ENCODE measurements around the gene SHISA7. TPM values are rescaled to one million over a fixed set of nuclear protein-coding genes. Genes with fewer than 3 reads are reported as not detected.
A peak's percentile ranks its signal among the peaks of the same experiment; 100 is the strongest.

SHISA7 gene
- total and polyA plus RNA-seq, 2 of the 4 experiments (the other 2 are of a cell fraction) = not detected

- TF ChIP-seq ELK1 (IDR thresholded peaks at IDR 0.05; ENCODE audit: borderline replicate concordance, low read depth, low read length) (no peak), MAZ (IDR thresholded peaks at IDR 0.05; ENCODE audit: borderline replicate concordance, low read depth, low read length) (no peak), SMC3 (IDR thresholded peaks at IDR 0.05; ENCODE audit: low read depth, low read length) (no peak), MAFK (IDR thresholded peaks at IDR 0.05; ENCODE audit: low read depth, low read length) (no peak), BHLHE40 (IDR thresholded peaks at IDR 0.05; ENCODE audit: low read depth, low read length) (no peak), CEBPB (IDR thresholded peaks at IDR 0.05; ENCODE audit: low read depth, low read length) (no peak), RAD21 (IDR thresholded peaks at IDR 0.05; ENCODE audit: low read length) (no peak), RCOR1 (IDR thresholded peaks at IDR 0.05; ENCODE audit: insufficient replicate concordance, low read length) (no peak), NFE2L2 (IDR thresholded peaks at IDR 0.05; ENCODE audit: low read depth, low read length) (no peak), RFX5 (IDR thresholded peaks at IDR 0.05; ENCODE audit: low read depth, low read length) (no peak), MXI1 (IDR thresholded peaks at IDR 0.05; ENCODE audit: borderline replicate concordance, low read depth, low read length) (no peak), POLR2A (IDR thresholded peaks at IDR 0.05; ENCODE audit: low read depth, low read length) (no peak), FOS (IDR thresholded peaks at IDR 0.05; ENCODE audit: low read depth, low read length) (no peak), CHD1 (IDR thresholded peaks at IDR 0.05; ENCODE audit: low read depth, low read length) (no peak)
- TF ChIP-seq, protein P1, sequence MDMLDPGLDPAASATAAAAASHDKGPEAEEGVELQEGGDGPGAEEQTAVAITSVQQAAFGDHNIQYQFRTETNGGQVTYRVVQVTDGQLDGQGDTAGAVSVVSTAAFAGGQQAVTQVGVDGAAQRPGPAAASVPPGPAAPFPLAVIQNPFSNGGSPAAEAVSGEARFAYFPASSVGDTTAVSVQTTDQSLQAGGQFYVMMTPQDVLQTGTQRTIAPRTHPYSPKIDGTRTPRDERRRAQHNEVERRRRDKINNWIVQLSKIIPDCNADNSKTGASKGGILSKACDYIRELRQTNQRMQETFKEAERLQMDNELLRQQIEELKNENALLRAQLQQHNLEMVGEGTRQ (IDR thresholded peaks at IDR 0.05; ENCODE audit: low read depth, low read length) = no peak
- TF ChIP-seq, protein P2, sequence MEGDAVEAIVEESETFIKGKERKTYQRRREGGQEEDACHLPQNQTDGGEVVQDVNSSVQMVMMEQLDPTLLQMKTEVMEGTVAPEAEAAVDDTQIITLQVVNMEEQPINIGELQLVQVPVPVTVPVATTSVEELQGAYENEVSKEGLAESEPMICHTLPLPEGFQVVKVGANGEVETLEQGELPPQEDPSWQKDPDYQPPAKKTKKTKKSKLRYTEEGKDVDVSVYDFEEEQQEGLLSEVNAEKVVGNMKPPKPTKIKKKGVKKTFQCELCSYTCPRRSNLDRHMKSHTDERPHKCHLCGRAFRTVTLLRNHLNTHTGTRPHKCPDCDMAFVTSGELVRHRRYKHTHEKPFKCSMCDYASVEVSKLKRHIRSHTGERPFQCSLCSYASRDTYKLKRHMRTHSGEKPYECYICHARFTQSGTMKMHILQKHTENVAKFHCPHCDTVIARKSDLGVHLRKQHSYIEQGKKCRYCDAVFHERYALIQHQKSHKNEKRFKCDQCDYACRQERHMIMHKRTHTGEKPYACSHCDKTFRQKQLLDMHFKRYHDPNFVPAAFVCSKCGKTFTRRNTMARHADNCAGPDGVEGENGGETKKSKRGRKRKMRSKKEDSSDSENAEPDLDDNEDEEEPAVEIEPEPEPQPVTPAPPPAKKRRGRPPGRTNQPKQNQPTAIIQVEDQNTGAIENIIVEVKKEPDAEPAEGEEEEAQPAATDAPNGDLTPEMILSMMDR (conservative IDR thresholded peaks at IDR 0.05; ENCODE audit: low read depth, low read length) = no peak
- H3K4me3 ChIP-seq (ENCODE audit: insufficient read depth, low read depth, low read length) = no peak overlapping the region
- no peak overlapping the region for H4K8ac ChIP-seq (ENCODE audit: low read depth in 2 of 2, low read length in 2 of 2)
- H3K56ac ChIP-seq (ENCODE audit: extremely low read depth, insufficient read depth, low read length) = no peak overlapping the region
- no peaks in the 10 kb centered on the region for H3K79me1 ChIP-seq (ENCODE audit: low read depth in 1 of 2, low read length in 2 of 2)
- no peak overlapping the region for H4K91ac ChIP-seq (ENCODE audit: insufficient read depth, low read depth, low read length)
- H2BK5ac ChIP-seq (ENCODE audit: low read depth, low read length, poor library complexity, severe bottlenecking) = no peak overlapping the region
- peaks cover 8% of the 10 kb centered on the region; the same call in 1 of the 2 replicates for H4K20me1 ChIP-seq (ENCODE audit: insufficient read depth, low read length)
- no peak overlapping the region for H2BK15ac ChIP-seq (ENCODE audit: low read depth, low read length)
- in situ Hi-C loops (cut with MboI; ENCODE audit: low sequenced_read_pairs) = no loop called here
- no peak overlapping the region for H3K9ac ChIP-seq (ENCODE audit: low read depth, low read length)
- H3K4me2 ChIP-seq (ENCODE audit: low read depth, low read length) = no peak overlapping the region
- H3K14ac ChIP-seq (replicated peaks; ENCODE audit: low read depth, low read length) = no peak overlapping the region
- no peak overlapping the region for H3K18ac ChIP-seq (ENCODE audit: low read depth, low read length)
- H2BK120ac ChIP-seq (ENCODE audit: low read depth, low read length) = no peak overlapping the region
- no peaks in the 10 kb centered on the region; the same call in 1 of the 2 replicates for H3K9me1 ChIP-seq (ENCODE audit: insufficient read depth, low read length)
- H3K4me1 ChIP-seq (ENCODE audit: control insufficient read depth, insufficient read depth, low read length) = no peaks in the 10 kb centered on the region
- peaks cover 67% of the 10 kb centered on the region for H3K27me3 ChIP-seq (ENCODE audit: control insufficient read depth, insufficient read depth, low read length)
- H4K5ac ChIP-seq (ENCODE audit: low read depth, low read length) = no peak overlapping the region
- H2BK20ac ChIP-seq (ENCODE audit: low read depth, low read length) = no peak overlapping the region
- H3K9me3 ChIP-seq (ENCODE audit: control insufficient read depth, insufficient read depth, low read length) = no peaks in the 10 kb centered on the region
- no TSS peak for BruUV-seq (replicated peaks)
- WGBS, 2 experiments (ENCODE audit: extremely low coverage in 2 of 2, insufficient read length in 1 of 2) = 23% methylated on average over 6 of the region's 11 CpGs; no CpG with 5 or more reads in 1 of the 2 experiments
- H2AFZ ChIP-seq (replicated peaks; ENCODE audit: low read length, poor library complexity) = no peak overlapping the region
- ATAC-seq (ENCODE audit: low read depth) (no peak), DNase-seq (no peak)
- peak overlapping the region; percentile 24 for H2AK9ac ChIP-seq (replicated peaks; ENCODE audit: low read depth, low read length, poor library complexity)
- H3K27ac ChIP-seq (ENCODE audit: insufficient read depth, low read length) = no peak overlapping the region
- ChIA-PET CTCF (interaction anchor here (0.7 kb wide), 1 partner anchor 323 kb away, joined by 3 read pairs; no protein-coding TSS in a partner anchor), POLR2A (ENCODE audit: unreplicated experiment) (no interaction called here)
- dilution Hi-C loops (cut with HindIII; ENCODE audit: low sequenced_read_pairs, unreplicated experiment) = no loop called here
- no peaks in the 10 kb centered on the region for H3K36me3 ChIP-seq (ENCODE audit: control insufficient read depth, insufficient read depth, low read length)
- H3K4ac ChIP-seq (ENCODE audit: low read depth, low read length) = no peak overlapping the region
- intact Hi-C loops (cut with micrococcal nuclease) = no loop called here
- H2AK5ac ChIP-seq (ENCODE audit: low read depth, low read length) = no peak overlapping the region
- no peak overlapping the region for H3K23ac ChIP-seq (ENCODE audit: low read depth, low read length)
Observed at GRCh38 chr19:55444646-55445045, 1.5 kb upstream of the SHISA7 start.

Measured in IMR-90 (cell line).